Measurements from ENCODE around the gene ADARB1. TPM values are rescaled to one million over a fixed set of nuclear protein-coding genes. Genes with fewer than 3 reads are reported as not detected.

ADARB1 gene
- polyA plus RNA-seq, 1 donor (not counting 4 experiments of a cell fraction or from before 2014, with no cell fraction given) = 13.0 TPM

- Histone ChIP-seq H3K9me3 (ENCODE audit: control insufficient read depth, low read depth, low read length) (no peaks in the 10 kb centered on the region), H3K4me2 (ENCODE audit: control insufficient read depth, extremely low read depth, insufficient read depth, low read depth, low read length) (no peak overlapping the region), H3K79me2 (ENCODE audit: control insufficient read depth, insufficient read depth, low read length) (no peaks in the 10 kb centered on the region), H3K27me3 (ENCODE audit: control insufficient read depth, extremely low read depth, insufficient read depth, low read length) (no peaks in the 10 kb centered on the region), H3K9me1 (ENCODE audit: control insufficient read depth, extremely low read depth, insufficient read depth, low read length) (no peaks in the 10 kb centered on the region), H3K4me1 (ENCODE audit: control insufficient read depth, extremely low read depth, insufficient read depth, low read length) (no peaks in the 10 kb centered on the region), H4K20me1 (ENCODE audit: control insufficient read depth, extremely low read depth, insufficient read depth, low read length) (no peaks in the 10 kb centered on the region), H3K36me3 (ENCODE audit: control insufficient read depth in 2 of 2, extremely low read depth in 1 of 2, insufficient read depth in 2 of 2, low read length in 2 of 2) (peaks cover 17 to 32% of the 10 kb centered on the region in 2 experiments), H2AFZ (ENCODE audit: control insufficient read depth, low read length) (no peak overlapping the region), H3K27ac (ENCODE audit: control insufficient read depth, insufficient read depth, low read length) (no peak overlapping the region), H3K4me3 (ENCODE audit: control insufficient read depth in 2 of 3, extremely low read depth in 1 of 3, insufficient read depth in 2 of 3, low read depth in 1 of 3, low read length in 3 of 3) (no peak overlapping the region), H3K9ac (ENCODE audit: control insufficient read depth, extremely low read depth, insufficient read depth, low read length) (no peak overlapping the region)
- DNase-seq (ENCODE audit: low read depth, low spot score) (no peak), FAIRE-seq (no peak)
- TF ChIP-seq EZH2 (IDR thresholded peaks at IDR 0.05; ENCODE audit: low read length) (no peak), CTCF (optimal IDR thresholded peaks at IDR 0.05 in 1 of 3, IDR thresholded peaks at IDR 0.05 in 1 of 3, conservative IDR thresholded peaks at IDR 0.05 in 1 of 3; ENCODE audit: extremely low read depth in 1 of 3, insufficient read depth in 2 of 3, low read length in 3 of 3) (no peak)
- dilution Hi-C loops (cut with MboI; ENCODE audit: extremely low pct_ligation_motif_present, low sequenced_read_pairs) = no loop called here
Measured at GRCh38 chr21:45207839-45208626, 133.7 kb downstream of the ADARB1 start.

GRCh38 chr21:45208627-45208951, 134.2 kb downstream of the ADARB1 start:
- H3K9ac ChIP-seq (ENCODE audit: control insufficient read depth, extremely low read depth, insufficient read depth, low read length) = no peak overlapping the region
- no peaks in the 10 kb centered on the region for H3K27me3 ChIP-seq (ENCODE audit: control insufficient read depth, extremely low read depth, insufficient read depth, low read length)
- DNase-seq (ENCODE audit: low read depth, low spot score) (no peak), FAIRE-seq (no peak)
- dilution Hi-C loops (cut with MboI; ENCODE audit: extremely low pct_ligation_motif_present, low sequenced_read_pairs) = no loop called here
- TF ChIP-seq CTCF (optimal IDR thresholded peaks at IDR 0.05 in 1 of 3, IDR thresholded peaks at IDR 0.05 in 1 of 3, conservative IDR thresholded peaks at IDR 0.05 in 1 of 3; ENCODE audit: extremely low read depth in 1 of 3, insufficient read depth in 2 of 3, low read length in 3 of 3) = no peak
- TF ChIP-seq EZH2 (IDR thresholded peaks at IDR 0.05; ENCODE audit: low read length) = no peak
- H2AFZ ChIP-seq (ENCODE audit: control insufficient read depth, low read length) = no peak overlapping the region
- no peak overlapping the region for H3K4me2 ChIP-seq (ENCODE audit: control insufficient read depth, extremely low read depth, insufficient read depth, low read depth, low read length)
- H3K9me1 ChIP-seq (ENCODE audit: control insufficient read depth, extremely low read depth, insufficient read depth, low read length) = no peaks in the 10 kb centered on the region
- no peak overlapping the region for H3K27ac ChIP-seq (ENCODE audit: control insufficient read depth, insufficient read depth, low read length)
- no peaks in the 10 kb centered on the region for H3K9me3 ChIP-seq (ENCODE audit: control insufficient read depth, low read depth, low read length)
- no peaks in the 10 kb centered on the region for H4K20me1 ChIP-seq (ENCODE audit: control insufficient read depth, extremely low read depth, insufficient read depth, low read length)
- no peak overlapping the region for H3K4me3 ChIP-seq (ENCODE audit: control insufficient read depth in 2 of 3, extremely low read depth in 1 of 3, insufficient read depth in 2 of 3, low read depth in 1 of 3, low read length in 3 of 3)
- no peaks in the 10 kb centered on the region for H3K4me1 ChIP-seq (ENCODE audit: control insufficient read depth, extremely low read depth, insufficient read depth, low read length)
- peaks cover 17 to 32% of the 10 kb centered on the region in 2 experiments for H3K36me3 ChIP-seq (ENCODE audit: control insufficient read depth in 2 of 2, extremely low read depth in 1 of 2, insufficient read depth in 2 of 2, low read length in 2 of 2)
- no peaks in the 10 kb centered on the region for H3K79me2 ChIP-seq (ENCODE audit: control insufficient read depth, insufficient read depth, low read length)
